Endothelial cell of umbilical vein (primary cell): ENCODE data around the gene CRISPLD2. TPM values are rescaled to one million over a fixed set of nuclear protein-coding genes. Genes with fewer than 3 reads are reported as not detected.

ENCODE experiments used
- BruUV-seq: library from RNA; stranded (reverse); fragments of 400-500 nt; replicated peaks from 2 replicates; lab custom pipeline; 2021; lab: Mats Ljungman, UMichigan
- CTCF ChIA-PET: fragments of 300-600, 350-600 bp; sonication (Branson Sonifier 250); formaldehyde crosslinking; loops from one replicate; lab custom pipeline; 2021; ENCODE audit warnings: antibody characterized with exemption, inconsistent platforms; lab: Charles Lee
- POLR2A ChIA-PET: fragments of 300-600, 350-600 bp; sonication (Branson Sonifier 250); formaldehyde crosslinking; loops from one replicate; lab custom pipeline; 2021; ENCODE audit warnings: antibody characterized with exemption, inconsistent platforms; lab: Charles Lee
- DNase-seq: peaks from one replicate; pipeline ENCODE4 v3.0.0-alpha.2; 2011; ENCODE audit warnings: low read depth, low spot score
- FAIRE-seq: peaks from 2 replicates; lab custom pipeline; 2011; peaks lifted over from hg19 to GRCh38; lab: Jason Lieb, UNC
- H2AFZ ChIP-seq: 2 replicates; pipeline ENCODE4 v1.6.0; 2012; ENCODE audit warnings: low read depth, low read length, control low read depth, inconsistent platforms
- H3K27ac ChIP-seq: 2 replicates; pipeline ENCODE4 v1.5.1; 2011; ENCODE audit warnings: low read depth, mild to moderate bottlenecking, control low read depth, low read length, moderate library complexity; ENCODE audit not compliant: insufficient read depth
- H3K27me3 ChIP-seq, 2 experiments: 2 replicates each; pipeline versions ENCODE4 v1.6.0 to v1.6.1; 2011; ENCODE audit warnings: low read length in 2 of 2, mixed read lengths in 1 of 2; ENCODE audit not compliant: control insufficient read depth in 2 of 2, insufficient read depth in 2 of 2
- H3K36me3 ChIP-seq, 2 experiments: 2 replicates in 1 of 2; 3 replicates in 1 of 2; pipeline ENCODE4 v1.5.1; 2011; ENCODE audit warnings: low read length in 2 of 2, mild to moderate bottlenecking in 1 of 2, moderate library complexity in 1 of 2; ENCODE audit not compliant: control insufficient read depth in 2 of 2, insufficient read depth in 2 of 2; ENCODE audit errors: extremely low read depth in 1 of 2
- H3K4me1 ChIP-seq: 3 replicates; pipeline ENCODE4 v1.5.1; 2011; ENCODE audit warnings: mild to moderate bottlenecking, low read length; ENCODE audit not compliant: control insufficient read depth, insufficient read depth; ENCODE audit errors: extremely low read depth
- H3K4me2 ChIP-seq: 2 replicates; pipeline ENCODE4 v1.6.1; 2011; ENCODE audit warnings: low read length, control low read depth, mixed read lengths; ENCODE audit not compliant: insufficient read depth
- H3K4me3 ChIP-seq, 3 experiments: fragments of 200-600 bp in 1 of 3; sonication (generic), shearing (Covaris generic) in 1 of 3; replicated peaks in 1 of 3; 2 replicates each; pipeline ENCODE4 v1.5.1; 2011 to 2016; ENCODE audit warnings: control low read depth in 3 of 3, low read length in 3 of 3, mild to moderate bottlenecking in 2 of 3, inconsistent platforms in 1 of 3, low read depth in 1 of 3, moderate library complexity in 1 of 3; ENCODE audit not compliant: insufficient read depth in 1 of 3
- H3K79me2 ChIP-seq: 2 replicates; pipeline ENCODE4 v1.6.0; 2012; ENCODE audit warnings: low read length, inconsistent platforms; ENCODE audit not compliant: control insufficient read depth, insufficient read depth
- H3K9ac ChIP-seq: replicated peaks from 2 replicates; pipeline ENCODE3; 2011; ENCODE audit warnings: low read length, control low read depth; ENCODE audit not compliant: insufficient read depth; ENCODE audit errors: extremely low read depth
- H3K9me1 ChIP-seq: replicated peaks from 3 replicates; pipeline ENCODE4 v1.6.0; 2011; ENCODE audit warnings: mild to moderate bottlenecking, low read length; ENCODE audit not compliant: control insufficient read depth, insufficient read depth; ENCODE audit errors: extremely low read depth
- H3K9me3 ChIP-seq: replicated peaks from 2 replicates; pipeline ENCODE4 v1.5.1; 2012; ENCODE audit warnings: low read length, inconsistent platforms; ENCODE audit not compliant: control insufficient read depth, insufficient read depth
- H4K20me1 ChIP-seq: replicated peaks from 2 replicates; pipeline ENCODE3; 2011; ENCODE audit warnings: mild to moderate bottlenecking, low read length; ENCODE audit not compliant: control insufficient read depth, insufficient read depth; ENCODE audit errors: extremely low read depth
- CTCF ChIP-seq, 2 donors: IDR thresholded peaks; 1 replicate in 1 of 2; 2 replicates in 1 of 2; pipeline ENCODE4 v1.5.1; 2011; ENCODE audit warnings: low read length in 2 of 2, mild to moderate bottlenecking in 2 of 2, moderate library complexity in 2 of 2, control low read depth in 1 of 2, inconsistent platforms in 1 of 2, low read depth in 1 of 2; ENCODE audit not compliant: insufficient read depth in 1 of 2; ENCODE audit errors: extremely low read depth in 1 of 2
- EZH2 ChIP-seq: IDR thresholded peaks from 2 replicates; pipeline ENCODE4 v1.6.1; 2012; ENCODE audit warnings: borderline replicate concordance, low read depth, mild to moderate bottlenecking, moderate library complexity, low read length, inconsistent platforms; ENCODE audit not compliant: severe bottlenecking
- FOS ChIP-seq: IDR thresholded peaks from 2 replicates; pipeline ENCODE4 v1.6.1; 2011; ENCODE audit warnings: mild to moderate bottlenecking, low read length, moderate library complexity, borderline replicate concordance; ENCODE audit not compliant: insufficient read depth
- GATA2 ChIP-seq: IDR thresholded peaks from 2 replicates; pipeline ENCODE4 v1.7.0; 2011; ENCODE audit warnings: low read depth, mild to moderate bottlenecking, moderate library complexity, mixed read lengths, low read length; ENCODE audit not compliant: insufficient read length, insufficient read depth
- JUN ChIP-seq: IDR thresholded peaks from 2 replicates; pipeline ENCODE4 v1.6.1; 2011; ENCODE audit warnings: borderline replicate concordance, low read depth; ENCODE audit not compliant: insufficient read length, insufficient read depth
- MAX ChIP-seq: IDR thresholded peaks from 2 replicates; pipeline ENCODE4 v1.6.1; 2011; ENCODE audit not compliant: insufficient read depth, insufficient read length
- MYC ChIP-seq: IDR thresholded peaks from one replicate; pipeline ENCODE4 v1.6.1; 2011; ENCODE audit warnings: mild to moderate bottlenecking, low read depth, low read length
- POLR2A ChIP-seq: IDR thresholded peaks from 2 replicates; pipeline ENCODE4 v1.6.1; 2012; ENCODE audit warnings: low read depth, mild to moderate bottlenecking, control low read depth, low read length
- POLR2AphosphoS5 ChIP-seq: IDR thresholded peaks from 2 replicates; pipeline ENCODE4 v1.6.1; 2012; ENCODE audit warnings: low read depth, mild to moderate bottlenecking, control low read depth, low read length, moderate library complexity; ENCODE audit not compliant: insufficient read depth
- dilution Hi-C: fragments of 300-500 bp; cut with MboI; formaldehyde crosslinking; loops from one replicate; pipeline ENCODE4 v1.15.0; 2019; ENCODE audit warnings: low sequenced_read_pairs; ENCODE audit not compliant: extremely low pct_ligation_motif_present
- intact Hi-C: fragments of 100-400 bp; cut with micrococcal nuclease; formaldehyde crosslinking; loops from one replicate; pipeline ENCODE4 v1.10.0; 2022
- polyA plus RNA-seq, 4 experiments: library from polyadenylated mRNA; depleted of rRNA in 3 of 4; stranded (reverse) in 3 of 4; unstranded in 1 of 4; fragments of >200 nt; gene quantifications; 2 replicates each; pipeline versions ENCODE4 v1.2.1 to v1.2.3, GENCODE V29; 2011 to 2012; ENCODE audit warnings: missing spikeins in 1 of 4
- total RNA-seq: library from RNA; stranded (reverse); gene quantifications from 2 replicates; pipeline ENCODE4 v1.2.3, GENCODE V29; 2021

CRISPLD2 gene
- total and polyA plus RNA-seq, 2 donors (not counting 3 experiments of a cell fraction or from before 2014, with no cell fraction given) = 0.14 to 0.73 TPM

- ChIA-PET POLR2A (no interaction called here), CTCF (interaction anchor here (1.1 to 2.0 kb wide), 6 partner anchors 9 to 179 kb away, joined by 3 to 9 read pairs (median 4); no protein-coding TSS in a partner anchor)
- peaks cover 8 to 15% of the 10 kb centered on the region in 2 experiments for H3K27me3 ChIP-seq
- no peaks in the 10 kb centered on the region for H3K36me3 ChIP-seq
- H3K79me2 ChIP-seq = no peaks in the 10 kb centered on the region
- TF ChIP-seq FOS = no peak
- no peak for TF ChIP-seq MYC
- TF ChIP-seq JUN = no peak
- no peak for TF ChIP-seq EZH2
- no peak for TF ChIP-seq POLR2AphosphoS5
- TF ChIP-seq MAX = no peak
- TF ChIP-seq CTCF (IDR thresholded peaks at IDR 0.05; ENCODE audit: extremely low read depth in 1 of 2, insufficient read depth in 1 of 2, low read depth in 1 of 2, low read length in 2 of 2) = no peak
- TF ChIP-seq POLR2A = no peak
- no peak for TF ChIP-seq GATA2
- H3K4me3 ChIP-seq = no peak overlapping the region
- no peak overlapping the region for H3K27ac ChIP-seq
- H4K20me1 ChIP-seq = no peaks in the 10 kb centered on the region
- FAIRE-seq = no peak
- no peak overlapping the region for H2AFZ ChIP-seq
- dilution Hi-C loops = no loop called here
- H3K4me2 ChIP-seq = no peak overlapping the region
- no peak overlapping the region for H3K9ac ChIP-seq
- H3K9me3 ChIP-seq = no peaks in the 10 kb centered on the region
- BruUV-seq = no TSS peak
- no peak for DNase-seq
- no peaks in the 10 kb centered on the region for H3K4me1 ChIP-seq
- H3K9me1 ChIP-seq = no peaks in the 10 kb centered on the region
- intact Hi-C loops = no loop called here
Measured at GRCh38 chr16:84918006-84918909, 98.5 kb downstream of the CRISPLD2 start.
